HEK293T (cell line): ENCODE data around the gene SUPT3H.
A peak's percentile ranks its signal among the peaks of the same experiment; 100 is the strongest.

ENCODE experiments used
- CTCF ChIA-PET: fragments of 350-600 bp; formaldehyde crosslinking; extraction: SDS; loops from one replicate; lab custom pipeline; 2021; ENCODE audit warnings: antibody characterized with exemption, inconsistent platforms; lab: Yijun Ruan, JAX
- POLR2A ChIA-PET: fragments of 350-600 bp; formaldehyde crosslinking; extraction: SDS; loops from one replicate; lab custom pipeline; 2020; ENCODE audit warnings: antibody characterized with exemption, inconsistent platforms; lab: Yijun Ruan, JAX
- DNase-seq: peaks from one replicate; pipeline ENCODE4 v3.0.0; 2012; ENCODE audit warnings: mixed read lengths; ENCODE audit errors: extremely low spot score
- ARNT ChIP-seq: fragments of 450-650 bp; IDR thresholded peaks from 2 replicates; pipeline ENCODE4 v1.6.1; 2017; ENCODE audit warnings: mild to moderate bottlenecking
- BHLHE40 ChIP-seq: fragments of 450-650 bp; IDR thresholded peaks from 2 replicates; pipeline ENCODE4 v1.6.1; 2016; ENCODE audit warnings: mild to moderate bottlenecking, moderate library complexity, borderline replicate concordance
- CTBP1 ChIP-seq: fragments of 450-650 bp; IDR thresholded peaks from 2 replicates; pipeline ENCODE4 v1.6.1; 2016; ENCODE audit warnings: borderline replicate concordance
- ELF4 ChIP-seq: fragments of 450-650 bp; IDR thresholded peaks from 2 replicates; pipeline ENCODE4 v1.6.1; 2017; ENCODE audit warnings: antibody characterized with exemption
- FOXA1 ChIP-seq: fragments of 450-650 bp; IDR thresholded peaks from 2 replicates; pipeline ENCODE4 v1.6.1; 2016; ENCODE audit warnings: mild to moderate bottlenecking
- FOXK2 ChIP-seq: fragments of 450-650 bp; IDR thresholded peaks from 2 replicates; pipeline ENCODE4 v1.6.1; 2016; ENCODE audit warnings: mild to moderate bottlenecking
- FOXM1 ChIP-seq: fragments of 450-650 bp; IDR thresholded peaks from 2 replicates; pipeline ENCODE4 v1.6.1; 2017; ENCODE audit warnings: mild to moderate bottlenecking, borderline replicate concordance
- HDGF ChIP-seq: fragments of 450-650 bp; IDR thresholded peaks from 2 replicates; pipeline ENCODE4 v1.6.1; 2017; ENCODE audit warnings: antibody characterized with exemption, borderline replicate concordance
- L3MBTL2 ChIP-seq: fragments of 450-650 bp; conservative IDR thresholded peaks from 2 replicates; pipeline ENCODE4 v1.6.1; 2016; ENCODE audit warnings: mild to moderate bottlenecking
- LEF1 ChIP-seq: fragments of 450-650 bp; IDR thresholded peaks from 2 replicates; pipeline ENCODE4 v1.6.1; 2017; ENCODE audit warnings: mild to moderate bottlenecking, borderline replicate concordance
- NFRKB ChIP-seq: fragments of 450-650 bp; IDR thresholded peaks from 2 replicates; pipeline ENCODE4 v1.6.1; 2016; ENCODE audit warnings: mild to moderate bottlenecking, moderate library complexity
- SP1 ChIP-seq: fragments of 450-650 bp; IDR thresholded peaks from 2 replicates; pipeline ENCODE4 v1.6.1; 2017
- SUZ12 ChIP-seq: fragments of 450-650 bp; IDR thresholded peaks from 2 replicates; pipeline ENCODE4 v1.6.1; 2016; ENCODE audit warnings: mild to moderate bottlenecking
- TARDBP ChIP-seq: fragments of 450-650 bp; IDR thresholded peaks from 2 replicates; pipeline ENCODE4 v1.6.1; 2016
- ZNF384 ChIP-seq: fragments of 450-650 bp; IDR thresholded peaks from 2 replicates; pipeline ENCODE4 v1.6.1; 2016
- TF ChIP-seq, protein P1 (sequence below): fragments of 450-650 bp; IDR thresholded peaks from 2 replicates; pipeline ENCODE4 v1.6.1; 2016

The SUPT3H gene

GRCh38 chr6:44837741-44838140 is 540.0 kb downstream of the SUPT3H start:
- DNase-seq, result no peak
- ChIA-PET POLR2A (no interaction called here), CTCF (no interaction called here)
- TF ChIP-seq SP1 (no peak), NFRKB (no peak), BHLHE40 (no peak), HDGF (no peak), ELF4 (no peak), TARDBP (no peak), L3MBTL2 (no peak), CTBP1 (no peak), ZNF384 (no peak), SUZ12 (no peak), FOXM1 (no peak), ARNT (no peak), FOXA1 (no peak), FOXK2 (no peak), LEF1 (no peak)
- TF ChIP-seq, protein P1, sequence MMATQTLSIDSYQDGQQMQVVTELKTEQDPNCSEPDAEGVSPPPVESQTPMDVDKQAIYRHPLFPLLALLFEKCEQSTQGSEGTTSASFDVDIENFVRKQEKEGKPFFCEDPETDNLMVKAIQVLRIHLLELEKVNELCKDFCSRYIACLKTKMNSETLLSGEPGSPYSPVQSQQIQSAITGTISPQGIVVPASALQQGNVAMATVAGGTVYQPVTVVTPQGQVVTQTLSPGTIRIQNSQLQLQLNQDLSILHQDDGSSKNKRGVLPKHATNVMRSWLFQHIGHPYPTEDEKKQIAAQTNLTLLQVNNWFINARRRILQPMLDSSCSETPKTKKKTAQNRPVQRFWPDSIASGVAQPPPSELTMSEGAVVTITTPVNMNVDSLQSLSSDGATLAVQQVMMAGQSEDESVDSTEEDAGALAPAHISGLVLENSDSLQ, result no peak

DNA sequence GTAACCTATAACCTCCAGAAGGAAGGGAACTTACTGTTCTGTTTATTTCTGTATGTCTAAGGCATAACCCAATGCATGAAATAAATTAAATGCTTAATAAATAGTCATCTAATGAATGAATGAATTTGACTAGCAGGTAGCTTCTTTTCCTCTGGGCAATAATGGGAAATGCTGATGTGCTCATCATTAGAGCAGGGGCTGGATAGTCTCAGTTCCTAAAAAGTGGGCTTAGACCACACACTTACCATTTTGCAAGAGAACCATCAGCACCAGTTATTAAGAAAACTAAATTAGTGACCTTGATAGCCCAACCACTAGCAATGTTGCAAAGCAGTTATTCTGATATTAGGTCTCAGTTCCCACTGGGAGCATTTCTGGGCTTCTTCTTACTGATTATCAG is 540.5 kb downstream of the SUPT3H start:
- DNase-seq, result no peak

GRCh38 chr6:44833248-44833647 is 544.5 kb downstream of the SUPT3H start:
- ChIA-PET POLR2A (no interaction called here), CTCF (interaction anchor here (1.0 kb wide), 1 partner anchor 9 kb away, joined by 3 read pairs; no protein-coding TSS in a partner anchor)
- no peak for DNase-seq
- TF ChIP-seq BHLHE40, result no peak
- TF ChIP-seq LEF1, result no peak
- TF ChIP-seq ELF4, result no peak
- TF ChIP-seq FOXK2, result no peak
- no peak for TF ChIP-seq FOXM1
- no peak for TF ChIP-seq ZNF384
- TF ChIP-seq L3MBTL2, result no peak
- TF ChIP-seq ARNT, result no peak
- no peak for TF ChIP-seq TARDBP
- TF ChIP-seq SUZ12, result no peak
- TF ChIP-seq FOXA1, result no peak
- TF ChIP-seq CTBP1, result no peak
- no peak for TF ChIP-seq HDGF
- no peak for TF ChIP-seq SP1

More for the DNA sequence above, 540.5 kb downstream of the SUPT3H start:
- no peak for TF ChIP-seq SUZ12
- TF ChIP-seq HDGF, result no peak
- CTCF ChIA-PET, result no interaction called here
- POLR2A ChIA-PET, result no interaction called here

GRCh38 chr6:44831002-44831610 is 546.6 kb downstream of the SUPT3H start:
- TF ChIP-seq FOXK2, result no peak
- TF ChIP-seq, protein P1, result peak; percentile 45
- POLR2A ChIA-PET, result no interaction called here
- DNase-seq, result no peak
- CTCF ChIA-PET, result no interaction called here

DNA sequence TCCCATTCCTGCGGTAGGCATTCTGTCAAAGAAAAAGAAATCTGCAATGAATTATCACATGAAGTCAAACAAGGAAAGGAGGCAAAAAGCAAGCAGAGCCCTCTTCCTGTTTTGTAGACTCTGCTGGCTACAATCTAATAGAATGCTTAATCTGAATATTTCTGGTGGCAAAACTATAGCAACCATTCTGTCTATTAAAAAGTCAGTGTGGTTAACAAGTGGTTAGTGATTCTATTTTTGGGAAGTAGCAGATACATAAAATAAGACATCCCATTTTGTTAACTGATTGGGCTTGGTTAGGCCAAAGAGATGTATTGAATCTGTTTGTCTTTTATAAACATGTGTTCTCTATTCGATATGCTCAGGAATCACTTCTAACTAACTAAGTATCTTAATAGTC is 547.9 kb downstream of the SUPT3H start:
- ChIA-PET POLR2A (no interaction called here), CTCF (no interaction called here)
- no peak for TF ChIP-seq LEF1
- TF ChIP-seq ARNT, result no peak
- no peak for TF ChIP-seq ELF4
- no peak for TF ChIP-seq NFRKB
- no peak for TF ChIP-seq ZNF384
- TF ChIP-seq FOXM1, result no peak
- no peak for TF ChIP-seq L3MBTL2
- TF ChIP-seq CTBP1, result no peak
- no peak for TF ChIP-seq FOXA1
- no peak for TF ChIP-seq SP1
- TF ChIP-seq BHLHE40, result no peak
- no peak for TF ChIP-seq SUZ12
- no peak for DNase-seq

DNA sequence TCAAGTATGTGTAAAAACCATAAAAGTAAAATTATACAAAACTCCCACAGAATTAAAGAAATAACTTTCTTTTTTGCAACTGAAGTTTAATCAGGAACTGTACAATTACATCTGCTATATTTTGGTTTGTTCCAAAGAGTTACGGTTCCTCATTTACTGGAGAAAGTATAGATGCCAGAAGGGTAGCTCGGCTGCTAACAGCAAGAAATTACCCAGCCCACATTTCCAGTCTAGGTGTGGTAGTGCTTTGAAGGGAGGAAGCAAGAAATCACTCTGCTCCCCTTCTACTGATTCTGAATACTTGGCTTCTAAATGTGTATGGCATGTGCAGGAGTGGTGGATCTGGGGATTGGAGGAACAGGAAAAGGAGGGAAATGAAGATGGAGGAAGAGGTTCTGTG is 549.0 kb downstream of the SUPT3H start:
- no peak for DNase-seq
- POLR2A ChIA-PET, result no interaction called here
- CTCF ChIA-PET, result no interaction called here
- TF ChIP-seq FOXM1 (no peak), ELF4 (no peak), NFRKB (no peak), SUZ12 (no peak), FOXK2 (no peak), LEF1 (no peak), L3MBTL2 (no peak), BHLHE40 (no peak), HDGF (no peak), ZNF384 (no peak), SP1 (no peak), TARDBP (no peak), FOXA1 (no peak)
- TF ChIP-seq, protein P1, result no peak
